HG03571 (cell line): ENCODE results near the gene RNF227.
"Not testable (repeated sequence)": the region's sequence is repeated elsewhere in the genome, so short reads cannot be mapped to it uniquely, and the experiment has no call there.

Experiments
- ATAC-seq: cut with Tn5 transposase; IDR thresholded peaks from one replicate; pipeline ENCODE4 v1.9.1; 2021; ENCODE audit not compliant: unreplicated experiment

The RNF227 gene

GRCh38 chr17:7915611-7916384, at the start of gene RNF227:
Gene RNF227, minus strand, starts transcription at chr17:7916289. Its CDS starts 94 bp downstream, at chr17:7916195.
- ATAC-seq, result peak; percentile 65

- no peak for ATAC-seq
Observed at GRCh38 chr17:7961421-7961820, 45.3 kb upstream of the RNF227 start.

- no peak for ATAC-seq
Observed at GRCh38 chr17:7959503-7960253, 43.6 kb upstream of the RNF227 start.

GRCh38 chr17:7956228-7956965, 40.3 kb upstream of the RNF227 start:
- ATAC-seq, result no peak

GRCh38 chr17:7955414-7956227, 39.5 kb upstream of the RNF227 start:
- no peak for ATAC-seq

GRCh38 chr17:7953266-7953665, 37.2 kb upstream of the RNF227 start:
- ATAC-seq, result not testable (repeated sequence)

GRCh38 chr17:7951143-7951792, 35.2 kb upstream of the RNF227 start:
- no peak for ATAC-seq

GRCh38 chr17:7950578-7950977, 34.5 kb upstream of the RNF227 start:
- no peak for ATAC-seq

- no peak for ATAC-seq
Observed at GRCh38 chr17:7947651-7948050, 31.6 kb upstream of the RNF227 start.

GRCh38 chr17:7946441-7946840, 30.4 kb upstream of the RNF227 start:
- ATAC-seq, result no peak

GRCh38 chr17:7945651-7946050, 29.6 kb upstream of the RNF227 start:
- ATAC-seq, result no peak

- ATAC-seq, result no peak
Observed at GRCh38 chr17:7944326-7944725, 28.2 kb upstream of the RNF227 start.

- ATAC-seq, result no peak
Observed at GRCh38 chr17:7943291-7943690, 27.2 kb upstream of the RNF227 start.

GRCh38 chr17:7940743-7941142, 24.7 kb upstream of the RNF227 start:
- no peak for ATAC-seq

GRCh38 chr17:7940034-7940433, 23.9 kb upstream of the RNF227 start:
- no peak for ATAC-seq

GRCh38 chr17:7935859-7936258, 19.8 kb upstream of the RNF227 start:
- ATAC-seq, result no peak

- no peak for ATAC-seq
Observed at GRCh38 chr17:7932949-7933348, 16.9 kb upstream of the RNF227 start.

GRCh38 chr17:7932483-7932891, 16.4 kb upstream of the RNF227 start:
- peak; percentile 10 for ATAC-seq

GRCh38 chr17:7931709-7932482, 15.8 kb upstream of the RNF227 start, which contains the start of the genes CNTROB and TRAPPC1:
Gene CNTROB, plus strand, starts transcription at chr17:7932206. Its CDS starts 874 bp downstream, at chr17:7933080.
Gene TRAPPC1, minus strand, starts transcription at chr17:7931946. Its CDS starts 117 bp downstream, at chr17:7931829.
- ATAC-seq, result peak; percentile 92
